Measurements from ENCODE around the gene APPBP2. TPM values are rescaled to one million over a fixed set of nuclear protein-coding genes. Genes with fewer than 3 reads are reported as not detected.

APPBP2 gene
- polyA plus RNA-seq, 1 of the 3 experiments (the other 2 are of a cell fraction): 7.6 TPM

- CTCF ChIA-PET: interaction anchor here (0.6 to 4.9 kb wide), 8 partner anchors 11 to 125 kb away, joined by 3 to 20 read pairs (median 3); no protein-coding TSS in a partner anchor
These were observed 19.6 kb upstream of the APPBP2 start for GRCh38 chr17:60545465-60546191.

GRCh38 chr17:60542071-60542470 is 16.0 kb upstream of the APPBP2 start:
- Histone ChIP-seq H3K4me3 (ENCODE audit: low read depth in 2 of 2, low read length in 1 of 2) (no peak overlapping the region), H3K4me1 (ENCODE audit: control insufficient read depth in 1 of 2, insufficient read depth in 2 of 2, low read depth in 1 of 2, low read length in 1 of 2) (no peaks in the 10 kb centered on the region), H3K4me2 (no peak overlapping the region), H3K9me2 (no peaks in the 10 kb centered on the region), H2AFZ (ENCODE audit: low read depth) (no peak overlapping the region), H3K9me3 (no peaks in the 10 kb centered on the region), H4K20me1 (ENCODE audit: insufficient read depth) (no peaks in the 10 kb centered on the region), H3F3A (replicated peaks; ENCODE audit: insufficient read depth) (peaks cover 9% of the 10 kb centered on the region), H3K36me3 (replicated peaks in 1 of 2; ENCODE audit: control insufficient read depth in 1 of 2, insufficient read depth in 2 of 2, low read length in 1 of 2) (no peaks in the 10 kb centered on the region), H3K27ac (ENCODE audit: low read depth in 2 of 2, low read length in 1 of 2) (no peak overlapping the region; a peak in 1 of 4 replicates), H3K79me2 (ENCODE audit: insufficient read depth) (no peaks in the 10 kb centered on the region), H3K9ac (no peak overlapping the region), H3K27me3 (ENCODE audit: insufficient read depth) (no peaks in the 10 kb centered on the region)
- CTCF ChIA-PET: interaction anchor here (1.4 kb wide), 1 partner anchor 28 kb away, joined by 3 read pairs; no protein-coding TSS in a partner anchor
- no peak for DNase-seq
- 70% methylated on average over 4 of the region's 4 CpGs for WGBS (ENCODE audit: low lambda C conversion rate)
- POLR2A ChIA-PET: no interaction called here
- peak; percentile 39; the same call in 1 of the 2 replicates for TF ChIP-seq FOSL2 (IDR thresholded peaks at IDR 0.05; ENCODE audit: borderline replicate concordance, low read depth)
- TF ChIP-seq GABPA (IDR thresholded peaks at IDR 0.05; ENCODE audit: low read depth): no peak
- no peak for TF ChIP-seq RXRA (IDR thresholded peaks at IDR 0.05; ENCODE audit: borderline replicate concordance, low read depth)
- no peak for TF ChIP-seq USF2 (IDR thresholded peaks at IDR 0.05; ENCODE audit: borderline replicate concordance, low read depth, low read length)
- no peak for TF ChIP-seq ZBTB33 (IDR thresholded peaks at IDR 0.05; ENCODE audit: borderline replicate concordance, low read depth)
- TF ChIP-seq RAD21 (IDR thresholded peaks at IDR 0.05; ENCODE audit: low read length): no peak
- TF ChIP-seq MEF2A (IDR thresholded peaks at IDR 0.05; ENCODE audit: borderline replicate concordance, low read depth): 0 out of 2 replicates have a peak, but pooled peaks have one; percentile 18
- TF ChIP-seq PBX3 (IDR thresholded peaks at IDR 0.05): no peak
- peak; percentile 22; the same call in 1 of the 2 replicates for TF ChIP-seq JUND (IDR thresholded peaks at IDR 0.05)
- no peak for TF ChIP-seq POLR2AphosphoS5 (IDR thresholded peaks at IDR 0.05; ENCODE audit: low read depth, low read length)
- TF ChIP-seq MAX (IDR thresholded peaks at IDR 0.05; ENCODE audit: low read depth): no peak
- no peak for TF ChIP-seq TEAD4 (IDR thresholded peaks at IDR 0.05; ENCODE audit: borderline replicate concordance, insufficient read depth)

More at GRCh38 chr17:60545465-60546191, 19.6 kb upstream of the APPBP2 start:
- WGBS (ENCODE audit: low lambda C conversion rate): 96% methylated on average over 9 of the region's 9 CpGs
- peaks cover 9% of the 10 kb centered on the region for H3F3A ChIP-seq (replicated peaks; ENCODE audit: insufficient read depth)
- no peak overlapping the region for H3K9ac ChIP-seq
- no peaks in the 10 kb centered on the region for H3K79me2 ChIP-seq (ENCODE audit: insufficient read depth)
- no peak for DNase-seq
- H2AFZ ChIP-seq (ENCODE audit: low read depth): no peak overlapping the region
- H4K20me1 ChIP-seq (ENCODE audit: insufficient read depth): no peaks in the 10 kb centered on the region
- POLR2A ChIA-PET: no interaction called here
- H3K9me3 ChIP-seq: no peaks in the 10 kb centered on the region
- H3K4me1 ChIP-seq (ENCODE audit: control insufficient read depth in 1 of 2, insufficient read depth in 2 of 2, low read depth in 1 of 2, low read length in 1 of 2): no peaks in the 10 kb centered on the region
- H3K4me3 ChIP-seq (ENCODE audit: low read depth in 2 of 2, low read length in 1 of 2): no peak overlapping the region
- H3K4me2 ChIP-seq: no peak overlapping the region
- no peaks in the 10 kb centered on the region for H3K27me3 ChIP-seq (ENCODE audit: insufficient read depth)
- no peaks in the 10 kb centered on the region for H3K9me2 ChIP-seq
- no peak overlapping the region for H3K27ac ChIP-seq (ENCODE audit: low read depth in 2 of 2, low read length in 1 of 2)
- TF ChIP-seq SIN3A (IDR thresholded peaks at IDR 0.05; ENCODE audit: borderline replicate concordance, low read depth, low read length): no peak
- TF ChIP-seq NFIC (IDR thresholded peaks at IDR 0.05; ENCODE audit: borderline replicate concordance): no peak
- no peak for TF ChIP-seq USF2 (IDR thresholded peaks at IDR 0.05; ENCODE audit: borderline replicate concordance, low read depth, low read length)
- no peak for TF ChIP-seq CTCF (IDR thresholded peaks at IDR 0.05)
- no peak for TF ChIP-seq TAF1 (IDR thresholded peaks at IDR 0.05; ENCODE audit: borderline replicate concordance, low read depth, low read length)
- no peaks in the 10 kb centered on the region for H3K36me3 ChIP-seq (replicated peaks in 1 of 2; ENCODE audit: control insufficient read depth in 1 of 2, insufficient read depth in 2 of 2, low read length in 1 of 2)
